Prostate gland (tissue), 2 donors: ENCODE data around the gene GPATCH11.

Experiments
- CTCF ChIP-seq, 4 experiments: fragments of 200-600 bp in 2 of 4; fragments of 450-650 bp in 2 of 4; sonication (generic) in 2 of 4; IDR thresholded peaks; 1 replicate in 3 of 4; 2 replicates in 1 of 4; pipeline ENCODE4 v1.5.1; 2016 to 2019; ENCODE audit warnings: antibody characterized with exemption in 4 of 4, mild to moderate bottlenecking in 2 of 4, moderate library complexity in 2 of 4
- POLR2A ChIP-seq: fragments of 450-650 bp; IDR thresholded peaks from one replicate; pipeline ENCODE4 v1.6.1; 2016; ENCODE audit warnings: antibody characterized with exemption, mild to moderate bottlenecking

- TF ChIP-seq POLR2A (no peak), CTCF (IDR thresholded peaks at IDR 0.05) (no peak)
Observed at GRCh38 chr2:37085731-37086147, 1.4 kb downstream of the GPATCH11 start.
